NOMO-1 (cell line): ENCODE data around the gene CD59.
"Not testable (repeated sequence)": the region's sequence is repeated elsewhere in the genome, so short reads cannot be mapped to it uniquely, and the experiment has no call there.

Experiments used
- DNase-seq, 2 experiments: peaks; one replicate each; lab custom pipeline; 2025; ENCODE audit not compliant: unreplicated experiment in 2 of 2; lab: John Stamatoyannopoulos, UW

The CD59 gene

DNA sequence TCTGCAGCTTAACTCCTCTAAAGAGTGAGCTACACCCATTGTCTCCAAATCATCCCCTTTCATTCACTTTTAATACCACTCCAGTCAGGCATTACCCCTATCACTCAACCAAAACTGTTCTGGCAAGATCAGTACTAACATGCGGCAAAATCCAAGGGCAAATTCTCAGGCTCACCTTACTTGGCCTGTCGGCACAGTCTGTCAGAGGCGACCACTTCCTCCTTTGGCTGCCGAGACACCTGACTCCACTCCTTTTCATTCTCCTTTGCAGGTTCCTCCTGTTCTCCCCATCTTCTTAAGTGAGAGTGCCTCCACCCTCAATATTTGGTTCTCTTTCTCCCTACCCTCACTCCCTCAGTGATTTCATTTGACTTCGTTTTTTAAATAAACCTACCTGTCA, 39.8 kb downstream of the CD59 start:
- no peak for DNase-seq

GRCh38 chr11:33695051-33695566, 41.1 kb downstream of the CD59 start:
- no peak for DNase-seq

GRCh38 chr11:33694346-33695050, 41.7 kb downstream of the CD59 start:
- DNase-seq, result peak in 1 of 2 experiments; percentile 8

GRCh38 chr11:33692541-33692940, 43.7 kb downstream of the CD59 start:
- DNase-seq, result no peak

GRCh38 chr11:33692013-33692504, 44.2 kb downstream of the CD59 start:
- DNase-seq, result no peak

GRCh38 chr11:33691066-33691864, 45.0 kb downstream of the CD59 start:
- no peak for DNase-seq

GRCh38 chr11:33690290-33691065, 45.7 kb downstream of the CD59 start:
- DNase-seq, result no peak

DNA sequence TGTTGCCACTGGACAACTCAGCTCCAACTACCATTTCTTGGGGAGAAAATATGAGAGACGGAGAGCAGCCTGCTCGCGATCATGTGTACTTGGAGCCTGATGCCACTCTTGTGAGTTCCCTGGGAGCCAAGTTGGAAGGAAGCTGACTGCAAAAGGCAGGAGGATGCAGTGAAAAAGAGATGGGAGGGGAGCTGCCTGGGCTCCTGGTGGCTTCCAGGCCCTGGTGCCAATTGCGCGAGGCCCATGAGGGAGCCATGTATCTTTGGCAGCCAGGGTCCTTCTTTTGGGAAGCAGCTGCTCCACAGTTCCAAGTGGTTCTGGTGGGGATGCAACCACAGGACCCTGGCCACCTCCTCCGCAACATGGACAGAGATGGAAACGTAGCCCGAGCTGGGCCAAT, 46.7 kb downstream of the CD59 start:
- no peak for DNase-seq

DNA sequence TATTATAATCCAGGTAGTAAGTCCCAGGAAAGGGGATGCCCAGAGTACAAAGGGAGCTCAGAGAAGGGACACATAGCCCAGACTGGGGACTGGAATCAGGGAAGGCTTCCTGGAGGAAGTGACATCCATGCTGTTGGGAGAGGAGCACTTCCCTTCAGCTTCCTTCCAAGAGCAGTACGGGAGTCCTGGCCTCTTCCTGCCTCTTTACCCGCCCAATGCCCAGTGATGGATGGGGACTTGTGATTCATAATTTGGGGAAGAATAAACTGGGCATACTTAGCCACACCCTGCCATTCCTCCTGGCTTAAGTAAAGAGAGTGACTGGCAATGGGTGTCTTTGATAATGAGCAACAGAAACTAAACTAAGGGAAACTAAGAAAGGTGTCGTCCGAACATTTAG, 47.1 kb downstream of the CD59 start:
- no peak for DNase-seq

GRCh38 chr11:33687733-33688479, 48.3 kb downstream of the CD59 start:
- peak in 1 of 2 experiments; percentile 19 for DNase-seq

GRCh38 chr11:33685082-33685481, 51.1 kb downstream of the CD59 start:
- DNase-seq, result no peak

DNA sequence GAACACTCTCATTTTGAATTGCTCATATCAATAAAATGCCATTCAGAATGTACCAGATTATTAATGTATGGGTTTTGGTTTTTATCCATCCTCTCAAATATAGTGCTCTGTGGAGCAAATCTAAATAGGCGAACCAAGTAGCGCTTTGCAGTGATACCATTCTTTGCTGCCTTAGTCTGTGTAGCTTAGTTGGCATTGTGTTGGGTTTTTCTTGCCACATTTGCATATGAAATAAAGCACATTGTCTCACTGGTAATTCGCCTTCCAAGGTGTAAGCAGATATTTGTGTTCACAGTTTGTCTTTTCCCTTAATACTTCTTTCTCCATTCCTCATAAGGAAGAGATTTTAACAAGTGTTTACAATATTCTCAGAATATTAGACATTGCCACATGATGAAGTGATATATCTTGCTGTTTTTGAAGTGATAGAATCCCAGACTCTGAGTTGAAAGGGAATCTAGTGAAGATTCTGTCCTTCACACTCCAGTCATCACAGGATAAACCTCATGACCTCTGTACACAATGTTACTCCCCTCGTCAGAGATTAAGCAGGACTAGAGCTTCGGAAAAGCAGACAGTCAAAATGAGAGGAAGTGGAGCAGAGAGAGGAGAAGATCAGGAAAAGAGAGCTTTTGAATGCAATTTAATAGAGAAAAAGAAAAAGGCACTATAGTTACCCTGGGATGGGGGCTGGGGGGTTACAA, 52.1 kb downstream of the CD59 start:
- no peak for DNase-seq

DNA sequence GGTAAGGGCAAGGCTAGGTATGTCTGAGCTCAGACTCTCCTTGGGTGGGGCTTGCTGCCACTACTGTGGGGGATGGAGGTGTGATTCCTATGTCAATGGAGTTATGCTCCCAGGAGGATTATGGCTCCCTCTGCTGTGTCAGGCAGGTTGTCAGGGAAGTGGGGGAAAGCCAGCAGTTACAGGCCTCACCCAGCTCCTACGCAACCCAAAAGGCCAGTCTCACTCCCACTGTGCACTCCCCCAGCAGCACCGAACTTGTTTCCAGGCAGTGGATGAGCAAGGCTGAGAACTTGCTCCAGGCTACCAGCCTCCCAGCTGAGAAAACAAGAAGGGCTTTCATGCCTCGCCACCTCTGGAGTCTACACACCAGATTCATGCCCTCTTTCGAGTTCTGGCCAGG, 53.8 kb downstream of the CD59 start:
- no peak for DNase-seq

DNA sequence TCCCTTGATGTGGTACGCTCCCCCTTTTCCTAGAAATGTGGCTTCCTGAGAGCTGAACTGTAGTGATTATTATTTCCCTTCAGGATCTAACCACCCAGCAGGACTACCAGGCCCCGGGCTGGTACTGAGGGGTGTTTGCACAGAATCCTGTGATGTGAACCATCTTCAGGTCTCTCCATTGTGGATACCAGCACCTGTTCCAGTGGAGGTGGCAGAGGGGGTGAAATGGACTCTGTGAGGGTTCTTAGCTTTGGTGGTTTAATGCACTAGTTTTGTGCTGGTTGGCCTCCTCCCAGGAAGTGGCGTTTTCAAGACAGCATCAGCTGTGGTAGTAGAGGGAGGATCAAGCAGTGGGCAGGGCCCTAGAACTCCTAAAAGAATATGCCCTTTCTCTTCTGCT, 54.2 kb downstream of the CD59 start:
- DNase-seq, result no peak

- not testable (repeated sequence) for DNase-seq
Observed at GRCh38 chr11:33678616-33679015, 57.6 kb downstream of the CD59 start.

DNA sequence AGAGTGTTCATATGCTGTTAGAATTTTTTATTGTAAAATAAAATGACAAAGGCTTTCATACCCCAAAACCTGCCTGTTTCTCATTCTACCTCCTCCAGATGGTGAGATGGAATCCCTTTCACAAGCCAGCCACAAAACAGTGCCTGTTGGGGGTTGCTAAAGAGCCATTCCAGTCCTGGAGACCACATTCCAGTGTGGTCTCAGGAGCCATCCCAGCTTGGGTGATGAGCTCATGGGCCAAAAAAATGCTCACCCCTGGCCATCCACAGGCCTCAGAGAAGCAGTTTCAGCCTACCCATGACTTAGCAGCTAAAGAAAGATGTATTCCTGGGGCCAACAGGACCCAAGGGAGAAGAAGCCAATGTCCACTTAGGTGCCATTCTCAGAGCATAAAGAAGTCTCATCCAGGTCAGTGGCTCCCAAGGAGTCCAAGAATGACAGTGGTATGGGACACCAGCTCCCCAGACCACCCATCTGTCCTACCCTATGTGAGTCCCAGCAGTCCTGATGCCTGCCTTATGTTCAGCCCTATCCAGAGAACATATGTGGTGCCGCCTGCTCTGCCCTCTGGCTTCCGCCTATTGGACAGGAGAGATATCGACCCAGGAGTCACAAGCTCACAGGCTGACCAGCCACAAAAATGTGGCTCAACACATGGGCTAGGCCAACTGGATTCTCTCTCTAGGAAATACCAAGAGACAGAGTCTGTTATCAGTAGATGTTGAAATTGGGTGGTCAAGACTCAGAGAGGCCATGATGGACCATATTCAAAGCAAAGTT, 62.0 kb downstream of the CD59 start:
- DNase-seq, result no peak

GRCh38 chr11:33672273-33672672, 64.0 kb downstream of the CD59 start:
- no peak for DNase-seq

GRCh38 chr11:33670250-33671011, 65.8 kb downstream of the CD59 start:
- no peak for DNase-seq
